ENCODE measurements around the gene IFI30. TPM values are rescaled to one million over a fixed set of nuclear protein-coding genes. Genes with fewer than 3 reads are reported as not detected.

Gene IFI30
- 4.3 TPM for total RNA-seq (ENCODE audit: insufficient read depth, low replicate concordance)

DNA sequence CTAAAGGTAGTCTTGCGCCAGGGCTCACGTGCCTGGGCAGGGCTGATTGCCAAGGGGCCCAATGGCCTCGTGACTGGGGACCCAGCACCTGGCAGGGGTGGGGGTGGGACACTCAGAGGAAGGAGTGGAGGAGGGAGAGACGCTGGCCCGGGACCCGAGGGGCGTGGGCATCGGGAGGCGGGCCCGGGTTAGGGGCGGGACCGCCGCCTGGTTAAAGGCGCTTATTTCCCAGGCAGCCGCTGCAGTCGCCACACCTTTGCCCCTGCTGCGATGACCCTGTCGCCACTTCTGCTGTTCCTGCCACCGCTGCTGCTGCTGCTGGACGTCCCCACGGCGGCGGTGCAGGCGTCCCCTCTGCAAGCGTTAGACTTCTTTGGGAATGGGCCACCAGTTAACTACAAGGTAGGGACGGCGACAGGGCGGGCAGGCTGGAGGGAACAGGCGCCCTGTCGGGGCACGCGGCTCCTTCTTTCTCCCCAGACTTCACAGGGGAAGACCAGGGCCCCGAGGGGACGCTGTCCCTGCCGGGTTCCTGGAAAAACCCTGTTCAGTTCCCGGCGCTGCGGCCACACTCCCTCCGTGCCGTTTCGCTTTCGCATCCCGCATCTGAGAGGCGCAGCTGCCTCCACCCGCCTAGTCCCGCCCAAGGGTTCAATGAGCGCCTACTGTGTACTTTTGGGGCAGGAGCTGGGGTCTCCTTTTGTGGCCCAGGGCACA lies at the start of gene IFI30:
Gene IFI30, plus strand, starts transcription at position 242 of the 717 bp plus-strand sequence. Its CDS starts 29 bp downstream, at position 271.
- DNase-seq (ENCODE audit: low spot score), result no peak

GRCh38 chr19:18123819-18124218 lies 49.8 kb upstream of the IFI30 start:
- DNase-seq (ENCODE audit: low spot score), result no peak

- DNase-seq (ENCODE audit: low spot score), result no peak
Measured at GRCh38 chr19:18126097-18126496, 47.5 kb upstream of the IFI30 start.

- no peak for DNase-seq (ENCODE audit: low spot score)
Measured at GRCh38 chr19:18128044-18128443, 45.6 kb upstream of the IFI30 start.

DNA sequence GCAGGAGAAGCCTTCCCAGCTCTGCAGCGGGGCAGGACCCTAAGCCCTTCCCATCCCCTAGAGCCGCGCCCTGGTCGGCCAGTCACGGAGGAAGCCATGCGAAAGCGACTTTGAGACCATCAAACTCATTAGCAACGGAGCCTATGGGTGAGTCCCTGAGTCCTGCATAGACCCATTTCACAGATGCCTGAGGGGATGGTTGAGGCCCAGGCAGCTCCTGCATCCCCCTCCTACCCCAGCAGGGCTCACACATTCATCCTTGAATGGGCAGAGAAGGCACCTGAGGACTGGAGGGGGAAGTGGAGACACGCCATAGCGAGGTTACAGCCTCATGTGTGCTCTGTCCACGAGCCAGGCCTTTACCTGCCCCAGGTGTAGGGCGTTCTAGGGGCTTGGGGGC lies 44.8 kb upstream of the IFI30 start:
- DNase-seq (ENCODE audit: low spot score), result no peak

DNA sequence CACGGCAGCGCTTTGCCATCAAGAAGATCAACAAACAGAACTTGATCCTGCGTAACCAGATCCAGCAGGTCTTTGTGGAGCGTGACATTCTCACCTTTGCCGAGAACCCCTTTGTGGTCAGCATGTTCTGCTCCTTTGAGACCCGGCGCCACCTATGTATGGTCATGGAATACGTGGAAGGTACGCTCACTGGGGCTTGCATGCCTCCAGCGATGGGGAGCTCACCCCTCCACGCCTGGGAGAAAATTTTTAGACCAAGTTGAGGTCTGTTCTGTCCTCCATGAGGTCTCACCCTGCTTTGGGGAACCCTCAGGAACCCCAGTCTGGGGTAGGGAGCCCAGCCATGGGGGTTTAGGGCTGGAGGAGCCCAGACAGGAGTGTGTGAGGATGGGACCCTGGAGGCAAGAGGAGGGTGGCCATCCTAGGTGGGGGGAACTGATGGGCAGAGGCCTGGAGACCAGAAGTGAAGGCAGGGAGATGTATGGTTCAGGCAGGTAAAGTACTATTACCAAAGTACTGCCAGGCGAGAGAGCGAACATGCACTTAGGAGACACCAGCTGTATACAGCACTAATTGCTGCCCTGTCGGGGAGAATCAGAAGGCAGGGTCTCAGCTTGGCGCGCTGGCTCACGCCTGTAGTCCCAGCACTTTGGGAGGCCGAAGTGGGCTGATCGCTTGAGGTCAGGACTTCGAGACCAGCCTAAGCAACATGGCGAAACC lies 42.9 kb upstream of the IFI30 start:
- no peak for DNase-seq (ENCODE audit: low spot score)

DNA sequence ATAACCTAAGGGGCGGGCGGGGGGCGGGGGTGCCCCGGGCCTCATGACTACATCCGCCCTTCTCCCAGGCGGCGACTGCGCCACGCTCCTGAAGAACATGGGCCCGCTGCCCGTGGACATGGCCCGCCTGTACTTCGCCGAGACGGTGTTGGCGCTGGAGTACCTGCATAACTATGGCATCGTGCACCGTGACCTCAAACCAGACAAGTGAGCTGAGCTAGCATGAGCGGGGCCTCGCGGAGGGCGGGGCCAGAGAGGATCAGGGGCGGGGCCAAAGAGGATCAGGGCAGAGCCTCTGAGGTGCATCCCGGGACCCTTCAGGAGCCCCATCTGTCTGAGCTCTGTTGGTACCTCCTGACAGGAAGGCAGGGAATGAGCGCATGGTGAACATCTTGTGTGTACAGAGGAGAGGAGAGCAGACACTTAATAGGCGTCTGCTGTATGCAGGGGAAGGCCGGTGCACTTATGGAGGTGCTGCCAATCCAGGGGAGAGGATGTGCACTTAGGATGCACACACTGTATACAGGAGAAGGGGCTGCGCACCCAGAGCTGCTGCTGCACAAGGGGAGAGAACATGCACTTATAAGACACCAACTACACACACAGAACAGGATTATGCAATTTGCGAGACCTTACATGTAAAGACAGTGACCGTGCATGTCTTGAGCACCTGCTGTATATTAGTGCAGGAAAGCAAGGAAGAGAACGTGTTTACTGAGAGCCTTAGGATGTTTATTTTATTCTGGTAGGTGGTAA lies 41.6 kb upstream of the IFI30 start:
- no peak for DNase-seq (ENCODE audit: low spot score)

DNA sequence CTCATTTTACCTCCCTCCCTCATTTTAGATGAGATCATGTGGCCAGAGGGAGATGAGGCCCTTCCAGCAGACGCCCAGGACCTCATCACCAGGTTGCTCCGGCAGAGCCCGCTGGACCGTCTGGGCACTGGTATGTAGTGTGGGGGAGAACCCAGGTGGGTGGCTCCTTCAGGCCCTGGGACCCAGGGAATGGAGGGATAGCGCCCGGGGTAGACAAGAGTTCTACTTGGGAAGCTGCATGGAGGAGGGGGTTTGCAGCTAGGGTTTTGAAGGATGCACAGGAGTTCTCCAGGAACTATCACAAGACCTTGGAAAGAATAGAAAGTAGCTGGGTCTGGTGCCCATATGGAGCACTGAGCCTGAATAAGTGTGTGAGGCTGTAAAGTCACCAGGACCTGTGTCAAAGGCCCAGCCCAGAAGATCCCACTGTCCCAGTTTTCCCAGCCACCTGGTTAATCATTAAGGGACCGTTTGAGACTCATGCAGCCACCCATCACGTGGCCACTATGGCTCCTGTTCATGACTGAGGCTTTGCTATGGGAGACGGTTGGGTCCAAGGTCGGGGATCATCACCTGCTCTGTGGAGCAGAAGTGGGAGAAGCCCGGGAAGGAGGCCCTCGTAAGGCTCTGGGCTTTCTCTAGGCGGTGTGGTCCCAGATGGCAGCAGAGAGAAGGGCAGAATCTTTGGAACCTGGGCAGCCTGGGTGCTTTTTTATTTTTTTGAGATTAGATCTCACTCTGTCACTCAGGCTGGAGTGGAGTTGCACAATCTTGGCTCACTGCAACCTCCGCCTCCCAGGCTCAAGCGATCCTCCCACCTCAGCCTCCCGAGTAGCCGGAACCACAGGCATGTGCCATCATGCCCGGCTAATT lies 37.7 kb upstream of the IFI30 start:
- DNase-seq (ENCODE audit: low spot score), result no peak

- no peak for DNase-seq (ENCODE audit: low spot score)
Measured at GRCh38 chr19:18137242-18137641, 36.4 kb upstream of the IFI30 start.

DNA sequence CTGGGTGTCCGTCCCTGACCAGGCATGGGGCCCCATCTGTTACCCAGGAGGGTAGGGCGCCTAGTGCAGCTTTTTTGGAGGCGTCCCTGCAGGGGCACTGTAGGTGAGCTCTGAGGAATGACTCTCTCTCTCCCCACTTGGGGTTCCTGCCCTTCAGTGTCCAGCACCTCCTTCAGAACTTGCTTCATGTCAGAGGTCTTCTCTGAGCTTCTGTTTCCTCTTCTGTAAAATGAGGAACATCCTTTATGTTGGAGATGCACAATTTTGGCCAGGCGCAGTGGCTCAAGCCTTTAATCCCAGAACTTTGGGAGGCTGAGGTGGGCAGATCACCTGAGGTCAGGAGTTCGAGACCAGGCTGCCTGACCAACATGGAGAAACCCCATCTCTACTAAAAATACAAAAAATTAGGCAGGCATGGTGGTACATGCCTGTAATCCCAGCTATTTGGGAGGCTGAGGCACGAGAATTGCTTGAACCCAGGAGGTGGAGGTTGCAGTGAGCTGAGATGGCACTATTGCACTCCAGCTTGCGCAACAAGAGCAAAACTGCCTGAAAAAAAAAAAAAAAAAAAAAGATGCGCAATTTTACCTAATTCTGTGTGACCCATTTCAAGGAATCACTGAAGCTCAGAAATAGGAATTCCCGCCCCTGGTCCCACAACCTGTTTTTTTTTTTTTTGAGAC lies 35.8 kb upstream of the IFI30 start:
- no peak for DNase-seq (ENCODE audit: low spot score)

GRCh38 chr19:18140473-18140872 lies 33.1 kb upstream of the IFI30 start:
- DNase-seq (ENCODE audit: low spot score), result no peak

DNA sequence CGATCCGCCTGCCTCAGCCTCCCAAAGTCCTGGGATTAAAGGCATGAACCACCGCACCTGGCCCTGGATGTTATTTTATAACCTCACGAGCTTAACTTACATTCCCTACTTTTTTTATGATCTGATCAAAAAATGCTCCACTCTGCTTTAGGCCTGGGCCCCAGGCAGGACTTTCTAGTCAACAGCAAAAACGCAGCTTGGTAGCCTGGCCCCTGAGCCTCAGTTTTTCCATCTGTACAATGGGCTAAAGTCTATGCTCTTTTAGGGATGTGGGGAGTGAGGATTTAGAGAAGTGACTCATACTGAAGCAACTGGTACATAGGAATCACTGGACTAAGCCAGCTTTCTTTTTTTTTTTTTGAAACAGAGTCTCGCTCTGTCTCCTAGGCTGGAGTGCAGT lies 32.6 kb upstream of the IFI30 start:
- no peak for DNase-seq (ENCODE audit: low spot score)

DNA sequence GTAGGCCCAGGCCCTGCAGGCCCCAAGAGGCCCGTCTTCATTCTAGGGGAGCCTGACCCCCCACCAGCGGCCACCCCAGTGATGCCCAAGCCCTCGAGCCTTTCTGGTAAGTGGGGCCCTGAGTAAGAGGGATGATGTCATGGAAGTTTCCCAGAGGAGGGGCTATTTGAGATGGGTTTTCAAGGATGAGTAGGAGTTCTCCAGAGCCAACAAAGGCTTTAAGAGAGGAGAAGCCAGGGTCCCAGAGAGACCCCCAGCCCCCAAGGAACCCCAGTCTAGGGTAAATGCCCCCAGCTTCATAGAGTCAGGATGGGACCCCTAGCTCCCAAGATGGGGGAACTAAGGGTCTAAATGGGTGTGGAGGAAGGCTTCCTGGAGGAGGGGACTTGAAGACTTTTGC lies 29.7 kb upstream of the IFI30 start:
- no peak for DNase-seq (ENCODE audit: low spot score)

- no peak for DNase-seq (ENCODE audit: low spot score)
Measured at GRCh38 chr19:18144361-18144760, 29.3 kb upstream of the IFI30 start.

DNA sequence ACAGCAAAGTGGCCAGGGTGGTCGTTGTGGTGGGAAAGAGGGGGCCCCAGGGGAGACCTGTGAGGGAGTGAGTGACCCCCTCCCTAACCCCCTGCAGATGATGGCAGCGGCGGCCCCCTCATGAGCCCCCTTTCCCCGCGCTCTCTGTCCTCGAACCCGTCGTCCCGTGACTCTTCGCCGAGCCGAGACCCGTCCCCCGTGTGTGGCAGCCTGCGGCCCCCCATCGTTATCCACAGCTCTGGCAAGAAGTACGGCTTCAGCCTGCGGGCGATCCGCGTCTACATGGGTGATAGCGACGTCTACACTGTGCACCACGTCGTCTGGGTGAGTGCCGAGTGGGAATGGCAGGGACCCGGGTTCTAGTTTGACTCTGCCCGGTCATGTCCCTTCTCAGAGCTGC lies 28.7 kb upstream of the IFI30 start:
- DNase-seq (ENCODE audit: low spot score), result no peak

DNA sequence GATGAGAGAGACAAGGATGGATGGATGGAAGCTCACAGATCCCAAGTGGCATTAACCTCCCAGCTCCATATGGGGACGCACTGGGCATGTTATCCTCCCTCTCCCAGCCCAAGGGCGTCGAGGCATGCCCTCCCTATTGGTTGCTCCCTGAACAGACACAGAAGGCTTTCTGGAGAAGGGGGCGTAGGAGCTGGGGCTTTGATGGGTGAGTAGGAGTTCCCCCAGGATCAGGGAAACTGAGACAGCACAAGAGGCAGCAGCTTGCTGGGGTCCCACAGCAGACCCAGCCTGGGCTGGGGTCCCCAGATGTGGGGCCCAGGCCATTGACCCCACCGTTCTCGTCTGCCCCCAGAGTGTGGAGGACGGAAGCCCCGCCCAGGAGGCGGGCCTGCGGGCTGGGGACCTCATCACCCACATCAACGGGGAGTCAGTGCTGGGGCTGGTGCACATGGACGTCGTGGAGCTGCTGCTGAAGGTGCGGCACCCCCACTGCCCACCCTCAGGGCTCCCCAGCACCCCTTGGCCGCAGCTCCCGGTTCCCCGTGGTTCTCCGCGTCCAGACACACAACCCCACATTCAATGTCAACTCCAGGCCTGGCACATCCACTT lies 28.1 kb upstream of the IFI30 start:
- no peak for DNase-seq (ENCODE audit: low spot score)

GRCh38 chr19:18147396-18147795 lies 26.2 kb upstream of the IFI30 start:
- DNase-seq (ENCODE audit: low spot score), result no peak

- DNase-seq (ENCODE audit: low spot score), result no peak
Measured at GRCh38 chr19:18149596-18149975, 24.0 kb upstream of the IFI30 start.

- no peak for DNase-seq (ENCODE audit: low spot score)
Measured at GRCh38 chr19:18150776-18151624, 22.6 kb upstream of the IFI30 start.

DNA sequence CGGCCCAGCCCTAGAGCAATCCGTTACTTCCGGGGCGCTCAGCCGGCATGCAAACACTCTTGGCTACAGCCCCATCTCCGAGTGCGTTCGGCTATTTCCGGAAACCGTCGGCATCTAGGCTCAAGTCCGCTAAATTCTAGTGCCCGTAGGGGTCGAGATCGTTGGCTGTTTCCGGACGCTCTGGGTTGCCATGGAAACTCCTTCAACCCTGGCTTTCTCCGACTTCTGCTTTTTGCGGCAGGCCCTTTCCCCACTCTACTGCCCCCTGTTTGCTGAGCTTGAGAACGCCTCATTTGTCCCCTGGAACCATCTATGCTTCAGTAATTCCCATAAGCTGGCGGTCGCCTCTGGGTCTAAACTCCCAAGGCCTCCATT lies 21.2 kb upstream of the IFI30 start:
- DNase-seq (ENCODE audit: low spot score), result peak; percentile 99
